AG04449 (cell line): Measurements from ENCODE around the gene DGUOK.

Experiments used
- CTCF ChIA-PET: fragments of 350-600 bp; formaldehyde crosslinking; extraction: SDS; loops from one replicate; lab custom pipeline; 2021; ENCODE audit warnings: antibody characterized with exemption; lab: Yijun Ruan, JAX
- POLR2A ChIA-PET: fragments of 400-600, 350-600 bp; formaldehyde crosslinking; extraction: SDS; loops from one replicate; lab custom pipeline; 2020; ENCODE audit warnings: antibody characterized with exemption, inconsistent platforms; lab: Yijun Ruan, JAX
- DNase-seq: peaks from one replicate; pipeline ENCODE4 v3.0.0-alpha.2; 2010; ENCODE audit warnings: low read depth, low spot score
- H3K4me3 ChIP-seq: 2 replicates; pipeline ENCODE4 v1.5.1; 2011; ENCODE audit warnings: low read depth, mild to moderate bottlenecking, control low read depth, low read length
- TF ChIP-seq, protein P1 (sequence below): IDR thresholded peaks from one replicate; pipeline ENCODE4 v1.5.1; 2011; ENCODE audit warnings: mild to moderate bottlenecking, moderate library complexity, low read length, control low read depth, inconsistent platforms; ENCODE audit not compliant: insufficient read depth; ENCODE audit errors: missing control alignments

The DGUOK gene

DNA sequence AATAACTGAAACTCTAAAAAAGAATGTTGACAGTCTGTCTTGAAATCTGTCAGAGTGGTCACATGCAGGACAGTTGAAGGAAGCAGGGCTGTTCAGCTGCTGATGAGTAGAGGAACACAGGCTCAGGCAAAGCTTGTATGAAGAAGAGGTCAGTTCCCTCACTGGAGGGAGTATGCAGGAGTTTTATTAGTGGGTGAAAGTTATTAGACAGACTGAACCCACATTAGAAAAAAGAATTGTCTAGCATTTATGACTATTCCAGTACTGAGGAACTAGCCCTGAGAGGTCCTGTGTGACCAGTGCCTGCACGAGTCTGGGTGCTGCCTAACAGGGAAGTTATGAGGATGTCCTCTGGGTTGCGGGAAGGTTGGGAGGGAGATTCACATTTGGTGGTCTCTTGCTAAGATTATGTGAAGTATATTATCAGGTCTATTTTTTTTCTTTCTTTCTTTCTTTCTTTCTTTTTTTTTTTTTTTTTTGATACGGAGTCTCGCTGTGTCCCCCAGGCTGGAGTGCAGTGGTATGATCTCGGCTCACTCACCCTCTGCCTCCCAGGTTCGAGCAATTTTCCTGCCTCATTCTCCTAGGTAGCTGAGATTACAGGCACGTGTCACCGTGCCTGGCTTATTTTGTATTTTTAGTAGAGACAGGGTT, 67.6 kb downstream of the DGUOK start:
- DNase-seq = no peak
- TF ChIP-seq, protein P1, sequence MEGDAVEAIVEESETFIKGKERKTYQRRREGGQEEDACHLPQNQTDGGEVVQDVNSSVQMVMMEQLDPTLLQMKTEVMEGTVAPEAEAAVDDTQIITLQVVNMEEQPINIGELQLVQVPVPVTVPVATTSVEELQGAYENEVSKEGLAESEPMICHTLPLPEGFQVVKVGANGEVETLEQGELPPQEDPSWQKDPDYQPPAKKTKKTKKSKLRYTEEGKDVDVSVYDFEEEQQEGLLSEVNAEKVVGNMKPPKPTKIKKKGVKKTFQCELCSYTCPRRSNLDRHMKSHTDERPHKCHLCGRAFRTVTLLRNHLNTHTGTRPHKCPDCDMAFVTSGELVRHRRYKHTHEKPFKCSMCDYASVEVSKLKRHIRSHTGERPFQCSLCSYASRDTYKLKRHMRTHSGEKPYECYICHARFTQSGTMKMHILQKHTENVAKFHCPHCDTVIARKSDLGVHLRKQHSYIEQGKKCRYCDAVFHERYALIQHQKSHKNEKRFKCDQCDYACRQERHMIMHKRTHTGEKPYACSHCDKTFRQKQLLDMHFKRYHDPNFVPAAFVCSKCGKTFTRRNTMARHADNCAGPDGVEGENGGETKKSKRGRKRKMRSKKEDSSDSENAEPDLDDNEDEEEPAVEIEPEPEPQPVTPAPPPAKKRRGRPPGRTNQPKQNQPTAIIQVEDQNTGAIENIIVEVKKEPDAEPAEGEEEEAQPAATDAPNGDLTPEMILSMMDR = no peak
- H3K4me3 ChIP-seq = no peak overlapping the region
- POLR2A ChIA-PET = no interaction called here
- CTCF ChIA-PET = no interaction called here

- POLR2A ChIA-PET = no interaction called here
- DNase-seq = no peak
- H3K4me3 ChIP-seq = no peak overlapping the region
- CTCF ChIA-PET = interaction anchor here (1.0 kb wide), 1 partner anchor 265 kb away, joined by 3 read pairs; no protein-coding TSS in a partner anchor
- TF ChIP-seq, protein P1 = no peak
Measured at GRCh38 chr2:73995810-73996209, 69.1 kb downstream of the DGUOK start.

DNA sequence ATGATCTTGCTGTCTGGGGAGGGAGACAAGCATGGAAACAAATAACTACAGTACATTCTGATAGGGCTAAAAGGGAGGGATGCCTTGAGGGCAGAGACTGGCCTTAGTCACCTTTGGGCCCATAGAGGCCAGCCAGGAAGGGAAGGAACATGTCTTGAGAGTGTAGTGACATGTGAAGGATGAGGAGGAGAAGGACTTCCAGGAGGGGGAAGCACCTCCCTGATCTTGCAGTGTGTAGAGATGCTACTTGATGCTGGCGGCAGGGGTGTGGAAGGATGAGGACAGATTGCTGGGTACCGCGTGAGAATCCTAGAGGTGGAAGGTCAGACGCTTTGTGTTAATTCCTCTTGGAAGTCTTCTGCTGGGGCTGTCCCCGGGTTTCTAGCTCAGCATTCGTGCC, 71.1 kb downstream of the DGUOK start:
- ChIA-PET POLR2A (no interaction called here), CTCF (no interaction called here)
- TF ChIP-seq, protein P1 = no peak
- H3K4me3 ChIP-seq = no peak overlapping the region
- DNase-seq = no peak

GRCh38 chr2:73998451-73998850, 71.8 kb downstream of the DGUOK start:
- CTCF ChIA-PET = no interaction called here
- TF ChIP-seq, protein P1 = no peak
- DNase-seq = no peak
- POLR2A ChIA-PET = no interaction called here
- no peak overlapping the region for H3K4me3 ChIP-seq

GRCh38 chr2:73998933-73999332, 72.3 kb downstream of the DGUOK start:
- TF ChIP-seq, protein P1 = no peak
- CTCF ChIA-PET = no interaction called here
- no peak overlapping the region for H3K4me3 ChIP-seq
- no peak for DNase-seq
- POLR2A ChIA-PET = no interaction called here

- DNase-seq = no peak
- POLR2A ChIA-PET = interaction anchor here (0.6 kb wide), 1 partner anchor 61 kb away, joined by 3 read pairs; no protein-coding TSS in a partner anchor
- TF ChIP-seq, protein P1 = no peak
- CTCF ChIA-PET = interaction anchor here (0.8 to 1.3 kb wide), 2 partner anchors 13 to 121 kb away, joined by 3 to 4 read pairs; no protein-coding TSS in a partner anchor
- no peak overlapping the region for H3K4me3 ChIP-seq
Measured at GRCh38 chr2:73999881-74000597, 73.4 kb downstream of the DGUOK start.
